ENCODE data around the gene DEFB110.

The DEFB110 gene

DNA sequence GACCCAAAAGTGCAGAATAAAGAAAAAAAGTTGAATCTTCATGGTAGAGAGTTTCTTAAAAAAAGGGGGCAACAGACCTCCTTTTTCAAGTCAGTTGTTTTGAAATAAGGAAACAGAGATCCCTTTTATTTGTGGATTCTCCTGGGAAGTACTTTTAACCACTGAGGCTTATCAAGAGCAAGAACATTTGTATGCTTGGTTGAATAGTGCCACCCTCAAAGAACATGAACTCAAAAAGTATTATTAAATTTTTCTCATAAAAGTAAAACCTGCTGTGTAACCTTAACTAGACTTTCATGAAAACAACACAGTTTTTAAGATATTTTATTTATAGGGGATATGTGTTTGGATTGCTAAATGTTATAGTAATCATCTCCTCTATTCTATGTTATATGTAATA lies at the start of gene DEFB110:
Gene DEFB110 (minus strand): TSS at position 101 of the 400 bp plus-strand sequence. CDS start 59 bp downstream, at position 42.
- no peak for DNase-seq (ENCODE audit: low read depth)

DNA sequence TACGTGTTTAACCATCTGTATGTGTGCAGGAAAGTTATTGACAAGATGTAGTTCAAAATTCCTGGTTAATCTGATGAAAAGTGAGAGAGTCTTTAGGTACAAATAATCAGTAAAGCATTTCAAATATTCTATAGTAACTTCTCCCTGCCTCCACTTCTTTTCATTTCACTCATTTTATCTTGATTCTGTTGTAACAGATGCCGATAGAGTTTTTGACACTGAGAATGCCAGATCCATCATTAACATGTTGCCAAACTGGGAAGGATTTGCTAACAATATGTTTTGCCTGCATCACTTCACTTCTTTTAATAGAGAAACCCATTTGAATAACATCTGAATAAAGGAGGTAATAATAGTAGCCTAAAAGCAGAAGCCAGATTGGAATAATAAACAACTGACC lies 48.3 kb upstream of the DEFB110 start:
- DNase-seq (ENCODE audit: low read depth), result no peak

- no peak for DNase-seq (ENCODE audit: low read depth)
Observed at GRCh38 chr6:50062051-50062450, 40.3 kb upstream of the DEFB110 start.

DNA sequence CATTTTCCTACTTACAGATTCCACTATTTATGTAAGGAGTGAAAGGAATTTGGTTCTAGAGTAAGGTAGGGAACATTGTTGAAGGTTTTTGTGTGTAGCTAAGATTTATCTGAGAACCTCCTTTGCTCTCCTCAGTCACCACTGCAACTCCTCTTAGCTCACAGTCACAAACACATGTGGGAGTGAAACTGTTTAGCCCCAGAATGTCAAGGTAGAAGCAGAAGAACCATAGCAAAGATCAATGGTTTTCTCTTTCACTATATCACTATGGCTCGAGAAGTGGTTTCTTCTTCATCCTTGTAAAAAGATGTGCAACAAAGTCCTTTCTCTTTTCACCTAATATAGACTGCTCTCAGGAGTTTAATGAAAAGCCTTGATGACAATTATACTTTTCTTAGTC lies 34.4 kb upstream of the DEFB110 start:
- no peak for DNase-seq (ENCODE audit: low read depth)

GRCh38 chr6:50049829-50050228 lies 28.0 kb upstream of the DEFB110 start, which contains the start of gene DEFB112:
Gene DEFB112, minus strand, starts transcription at chr6:50049929. Its CDS starts 60 bp downstream, at chr6:50049869.
- DNase-seq (ENCODE audit: low read depth), result no peak

DNA sequence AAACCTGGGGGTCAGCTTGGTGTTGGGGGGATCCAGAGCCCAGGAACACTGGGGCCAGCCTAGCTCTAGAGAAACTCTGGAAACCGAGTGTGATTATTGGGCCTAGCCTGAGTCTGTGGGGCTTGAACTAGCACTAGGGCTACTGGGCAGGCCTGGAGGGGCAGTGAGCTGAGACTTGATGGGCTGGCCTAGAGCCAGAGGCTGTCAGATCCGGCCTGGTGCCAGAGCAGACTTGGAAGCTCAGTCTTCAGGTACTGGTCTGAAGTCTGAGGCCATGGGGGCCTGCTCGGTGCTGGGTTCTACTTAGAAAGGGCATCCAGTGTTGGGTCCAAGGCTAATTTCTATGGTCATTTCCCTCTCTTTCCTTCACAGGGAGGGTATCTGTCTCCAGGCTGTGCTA lies 25.2 kb upstream of the DEFB110 start:
- DNase-seq (ENCODE audit: low read depth), result no peak

- no peak for DNase-seq (ENCODE audit: low read depth)
Observed at GRCh38 chr6:50030777-50031562, 9.2 kb upstream of the DEFB110 start.

DNA sequence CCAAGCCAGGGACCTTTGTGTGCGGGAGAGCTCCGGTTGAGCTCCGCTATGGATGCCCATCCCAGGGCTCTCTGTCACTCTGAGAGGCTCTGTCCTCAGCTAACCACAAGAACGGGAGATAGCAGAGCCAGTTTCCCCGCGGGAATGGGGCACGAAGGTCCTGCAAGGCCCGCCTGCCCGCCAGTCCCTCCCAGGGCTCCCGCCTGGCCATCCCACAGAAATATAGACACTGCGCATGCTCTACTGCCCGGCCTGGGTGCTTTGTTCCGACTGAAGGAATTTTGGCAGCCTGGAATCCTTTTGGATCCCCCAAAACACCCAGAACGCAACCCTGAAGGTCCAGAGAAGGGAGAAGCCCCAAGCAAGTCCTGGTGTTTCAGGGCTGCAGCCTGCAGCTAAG lies 8.6 kb upstream of the DEFB110 start:
- DNase-seq (ENCODE audit: low read depth), result no peak

DNA sequence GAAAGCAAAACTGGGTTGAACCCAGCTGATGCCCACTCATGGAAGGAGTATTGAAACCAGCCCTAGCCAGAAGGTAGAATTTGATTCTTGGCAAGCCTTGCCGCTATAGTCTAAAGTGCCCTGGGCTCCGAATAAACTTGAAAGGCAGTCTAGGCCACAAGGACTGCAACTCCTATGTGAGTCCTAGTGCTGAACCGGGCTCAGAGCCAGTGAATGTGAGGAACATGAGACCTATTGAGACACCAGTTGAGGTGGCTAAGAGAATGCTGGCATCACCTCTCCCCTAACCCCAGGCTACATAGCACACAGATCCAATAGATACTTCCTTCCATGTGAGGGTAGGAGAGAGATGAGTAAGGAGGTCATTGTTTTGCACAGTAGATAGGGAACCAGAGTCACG lies 3.5 kb upstream of the DEFB110 start:
- DNase-seq (ENCODE audit: low read depth), result no peak

DNA sequence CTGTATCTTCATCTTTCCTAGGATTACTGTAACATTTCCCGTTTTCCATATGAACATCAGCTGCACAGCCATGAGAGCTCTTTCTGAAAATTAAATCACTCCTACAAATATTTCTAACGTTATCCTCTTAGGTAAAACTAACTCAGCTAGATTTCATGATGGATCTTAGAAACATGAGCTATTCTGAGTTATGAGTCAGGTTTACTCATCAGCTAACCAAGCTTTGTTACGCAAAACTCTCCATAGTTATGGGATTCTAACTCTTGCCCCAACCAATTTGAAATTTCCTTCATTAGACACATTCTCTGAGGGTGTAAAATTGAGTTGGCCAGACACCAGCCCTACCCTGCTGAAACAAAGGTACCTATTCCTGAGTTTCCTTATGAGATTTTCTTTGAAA lies 14.0 kb downstream of the DEFB110 start:
- no peak for DNase-seq (ENCODE audit: low read depth)

- no peak for DNase-seq (ENCODE audit: low read depth)
Observed at GRCh38 chr6:50003139-50003538, 18.7 kb downstream of the DEFB110 start.

DNA sequence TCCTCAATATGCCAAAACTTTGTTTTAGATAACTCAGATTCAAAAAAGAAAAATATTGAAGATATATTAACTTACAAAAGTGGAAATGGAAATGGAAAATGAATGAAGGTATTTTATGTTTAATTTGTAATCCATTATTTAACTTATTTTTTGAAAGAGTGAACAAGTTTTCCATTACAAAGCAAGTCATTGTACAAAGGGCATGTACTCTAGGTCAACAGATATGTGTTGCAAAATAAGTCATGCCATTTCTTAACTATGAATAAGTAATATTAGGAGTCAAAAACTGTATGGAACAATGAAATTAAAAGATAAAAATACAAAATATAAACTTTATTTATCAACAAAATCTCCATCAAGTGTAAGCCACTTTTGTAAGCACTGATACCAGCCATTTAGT lies 26.5 kb downstream of the DEFB110 start:
- DNase-seq (ENCODE audit: low read depth), result no peak

GRCh38 chr6:49988900-49989299 lies 32.9 kb downstream of the DEFB110 start:
- no peak for DNase-seq (ENCODE audit: low read depth)

DNA sequence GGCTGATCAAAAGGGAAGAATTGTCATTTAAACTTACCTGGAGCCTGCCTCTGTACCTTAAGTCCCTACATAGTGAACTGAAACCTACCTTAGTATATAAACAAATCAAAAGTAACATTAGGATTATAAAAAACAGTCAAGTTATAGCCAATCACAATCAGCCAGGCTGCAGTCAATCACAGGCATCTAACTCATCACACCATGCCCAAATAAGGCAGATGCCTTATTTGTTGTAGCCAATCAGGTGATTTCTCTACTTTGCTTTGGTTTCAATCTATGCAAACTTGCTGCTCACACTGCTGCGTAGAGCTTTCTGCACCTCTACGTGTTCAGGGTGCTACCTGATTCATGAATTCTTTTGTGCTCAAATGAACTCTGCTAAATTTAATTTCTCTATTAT lies 34.0 kb downstream of the DEFB110 start:
- DNase-seq (ENCODE audit: low read depth), result no peak

DNA sequence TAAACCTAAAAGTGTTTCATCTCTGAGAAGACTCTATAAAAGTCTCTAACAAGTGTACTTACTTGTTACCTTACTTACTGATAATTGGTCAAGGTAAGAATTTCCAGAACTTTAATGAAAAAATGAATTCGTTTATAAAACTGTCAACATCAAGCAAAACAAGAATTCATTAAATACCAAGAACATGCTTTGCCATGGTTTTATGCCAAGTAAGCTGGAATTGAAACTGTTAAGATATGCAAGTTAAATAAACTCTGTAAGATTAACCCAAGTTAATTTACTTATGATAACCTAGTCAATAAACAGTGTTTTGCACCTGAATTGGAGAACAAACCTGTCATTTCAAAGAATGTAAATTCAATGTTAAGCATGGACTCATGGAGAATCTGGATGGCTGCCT lies 35.2 kb downstream of the DEFB110 start:
- DNase-seq (ENCODE audit: low read depth), result no peak

DNA sequence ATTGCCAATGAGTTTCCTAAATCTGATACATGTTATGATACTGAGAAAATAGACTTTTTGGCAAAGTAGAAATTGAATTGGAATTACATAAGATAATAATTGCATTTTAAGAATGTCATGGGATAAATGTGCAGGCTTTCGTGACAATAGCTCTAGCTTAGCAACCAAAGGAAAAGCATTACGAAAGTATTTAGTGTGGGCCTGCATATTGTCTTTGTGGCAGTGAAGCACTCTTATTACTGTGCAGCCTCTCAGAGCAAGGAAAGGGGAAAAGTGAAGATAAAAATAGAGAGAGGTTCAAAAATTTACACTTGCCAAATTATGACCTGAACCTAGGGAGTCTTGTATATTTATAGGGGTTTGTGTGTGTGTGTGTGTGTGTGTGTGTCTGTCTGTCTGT lies 39.7 kb downstream of the DEFB110 start:
- DNase-seq (ENCODE audit: low read depth), result no peak

GRCh38 chr6:49980898-49981297 lies 40.9 kb downstream of the DEFB110 start:
- DNase-seq (ENCODE audit: low read depth), result no peak

DNA sequence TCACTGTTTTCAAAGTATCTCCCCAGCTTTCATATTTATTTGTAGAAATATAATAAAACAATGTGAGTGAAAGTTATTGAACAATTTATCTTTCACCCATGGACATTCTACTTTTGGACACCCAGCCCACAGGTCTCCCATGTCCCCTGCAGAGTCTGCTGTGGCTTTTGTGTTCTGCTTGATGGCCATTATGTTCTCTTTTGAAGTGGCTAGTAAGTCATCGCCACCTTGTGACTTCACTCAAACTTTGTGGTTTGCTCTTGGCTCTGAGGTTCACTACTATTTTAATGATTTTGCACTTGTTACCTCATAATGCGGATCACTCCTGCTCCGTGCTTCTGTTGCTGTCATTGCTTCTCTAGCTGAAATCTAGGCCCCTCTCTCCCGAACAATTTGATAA lies 42.2 kb downstream of the DEFB110 start:
- no peak for DNase-seq (ENCODE audit: low read depth)

- no peak for DNase-seq (ENCODE audit: low read depth)
Observed at GRCh38 chr6:49978332-49979226, 43.2 kb downstream of the DEFB110 start.

DNA sequence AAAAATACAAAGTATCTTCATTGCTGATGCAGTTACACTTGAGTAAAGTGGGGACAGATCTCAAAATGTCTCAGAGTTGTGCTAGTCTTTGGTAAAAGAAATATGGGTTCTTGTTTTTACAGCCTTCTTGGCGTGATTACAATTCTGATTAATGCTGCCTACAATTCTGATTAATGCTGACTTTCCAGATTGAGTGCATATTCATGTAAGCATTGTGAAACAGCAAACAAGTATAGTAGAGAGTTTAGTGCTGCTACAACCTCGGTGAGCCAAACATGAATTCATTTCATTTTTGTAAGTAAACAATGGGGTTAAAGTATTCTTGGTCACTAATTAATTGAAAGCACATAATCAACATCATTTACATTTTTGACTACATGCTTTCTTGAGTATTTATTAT lies 52.2 kb downstream of the DEFB110 start, which contains the start of gene DEFB113:
Gene DEFB113 (minus strand): TSS at position 21 of the 400 bp plus-strand sequence. CDS start 0 bp downstream, at position 21.
- DNase-seq (ENCODE audit: low read depth), result no peak

Measured in stimulated activated CD8-positive, alpha-beta memory T cell treated with anti-CD3 and anti-CD28 coated beads, Interleukin-12 subunit alpha, Interleukin-12 subunit beta, amount 100 ng/mL, for 1 hour (primary cell).